SIG-M5 treated with dmso at 0.1 percent for 504 hours (cell line): ENCODE measurements around the gene SLC46A1.
"Not testable (repeated sequence)": the region's sequence is repeated elsewhere in the genome, so short reads cannot be mapped to it uniquely, and the experiment has no call there.

Experiments used
- DNase-seq: peaks from one replicate; lab custom pipeline; 2025; ENCODE audit not compliant: unreplicated experiment; lab: John Stamatoyannopoulos, UW

The SLC46A1 gene

DNA sequence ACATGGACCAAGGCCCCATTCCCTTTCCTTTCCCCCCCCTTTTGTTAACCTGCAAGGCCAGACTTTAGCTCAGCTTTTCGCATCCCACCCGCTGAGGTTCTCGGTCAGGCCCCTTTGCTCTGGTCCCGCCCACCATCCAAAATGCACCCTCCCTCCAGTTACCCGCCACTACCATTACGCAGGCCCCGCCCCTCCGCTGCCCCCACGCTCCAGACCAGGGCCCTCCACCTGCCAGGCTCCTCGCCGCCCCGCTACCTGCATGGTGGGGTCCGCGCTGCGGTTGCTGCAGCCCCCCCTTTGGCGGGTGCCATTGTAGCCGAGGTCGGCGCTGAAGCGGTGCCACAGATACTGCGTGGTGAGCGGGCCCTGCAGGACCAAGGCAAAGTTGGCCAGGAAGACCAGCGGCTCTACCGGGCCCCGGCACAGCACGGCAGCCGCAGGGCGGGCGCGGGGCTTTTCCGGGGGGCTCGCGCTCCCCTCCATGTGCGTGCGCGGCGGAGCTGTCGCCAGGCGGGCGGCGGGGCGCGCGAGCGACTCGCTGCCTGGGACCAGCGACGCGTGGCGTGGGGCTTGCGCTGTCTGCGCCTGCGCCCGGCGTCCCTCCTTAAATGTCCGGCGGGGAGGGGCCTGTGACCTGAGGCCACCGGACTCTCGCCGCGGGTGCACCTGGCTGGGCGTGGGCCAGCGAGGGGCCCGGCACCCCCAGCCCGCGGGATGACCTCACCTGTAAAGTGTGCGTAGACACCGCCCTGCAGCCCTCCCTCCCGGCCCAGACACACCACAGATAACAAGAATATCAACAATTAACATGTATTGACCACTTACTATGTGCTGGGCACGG, at the start of gene SLC46A1:
TSS of gene SLC46A1 (minus strand) at position 581 of the 841 bp plus-strand sequence. CDS start at position 483, 98 bp downstream.
- DNase-seq: peak; percentile 39

DNA sequence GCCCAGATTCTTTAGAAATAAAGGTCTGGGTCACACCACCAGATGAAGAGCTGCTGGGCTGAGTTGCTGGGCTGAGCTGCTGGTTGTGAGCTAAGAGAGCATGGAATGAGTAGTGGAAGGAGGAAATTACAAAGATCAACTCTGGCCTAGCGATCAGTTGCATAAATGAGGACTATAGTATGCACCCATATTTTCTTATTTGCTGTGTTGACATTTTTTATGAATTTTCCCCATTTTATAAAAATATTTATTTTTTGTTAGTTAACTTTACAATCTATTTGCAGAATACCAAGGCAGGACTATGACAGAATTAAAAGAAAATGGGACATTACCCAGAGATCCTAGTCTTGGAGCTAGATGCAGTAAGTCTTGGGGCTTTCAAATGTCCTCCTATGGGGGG, 43.8 kb upstream of the SLC46A1 start:
- DNase-seq: no peak

DNA sequence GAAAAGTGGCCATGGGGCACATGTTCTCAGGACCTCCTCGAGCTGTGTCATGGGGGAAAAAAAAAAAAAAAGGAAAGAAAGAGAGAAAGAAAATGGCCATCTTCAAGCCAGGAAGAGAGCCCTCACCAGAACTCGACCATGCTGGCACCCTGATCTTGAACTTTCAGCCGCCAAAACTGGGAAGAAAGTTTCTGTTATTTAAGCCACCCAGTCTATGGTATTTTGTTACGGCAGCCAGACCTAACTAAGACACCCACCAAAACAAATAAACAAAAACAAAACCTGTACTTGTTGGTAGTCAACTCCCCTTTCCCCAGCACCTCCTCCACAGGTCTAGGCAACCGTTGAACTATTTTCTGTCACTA, 41.4 kb upstream of the SLC46A1 start:
- no peak for DNase-seq

DNA sequence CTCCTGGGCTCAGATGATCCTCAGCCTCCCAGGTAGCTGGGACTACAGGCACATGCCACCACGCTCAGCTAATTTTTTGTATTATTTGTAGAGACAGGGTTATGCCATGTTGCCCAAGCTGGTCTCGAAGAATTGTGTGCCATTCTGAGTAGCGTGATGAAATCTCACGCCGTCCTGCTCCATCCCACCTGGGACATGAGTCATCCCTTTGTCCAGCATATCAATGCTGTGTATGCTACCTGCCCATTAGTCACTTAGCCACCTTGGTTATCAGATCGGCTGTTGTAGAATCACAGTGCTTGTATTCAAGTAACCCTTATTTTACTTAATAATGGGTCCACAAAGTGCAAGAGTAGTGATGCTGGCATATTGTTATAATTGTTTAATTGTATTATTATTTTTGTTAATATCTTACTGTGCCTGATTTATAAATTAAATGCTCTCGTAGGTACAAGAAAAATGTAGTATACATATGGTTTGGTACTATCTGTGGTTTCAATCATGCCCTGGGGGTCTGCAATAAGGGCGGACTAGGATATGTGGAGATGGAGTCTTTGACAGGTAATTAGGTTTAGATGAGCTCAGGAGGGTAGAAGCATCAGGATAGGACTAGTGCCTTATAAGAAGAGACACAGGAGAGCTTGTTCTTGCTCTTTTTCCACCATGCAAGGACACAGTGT, 40.8 kb upstream of the SLC46A1 start:
- no peak for DNase-seq

DNA sequence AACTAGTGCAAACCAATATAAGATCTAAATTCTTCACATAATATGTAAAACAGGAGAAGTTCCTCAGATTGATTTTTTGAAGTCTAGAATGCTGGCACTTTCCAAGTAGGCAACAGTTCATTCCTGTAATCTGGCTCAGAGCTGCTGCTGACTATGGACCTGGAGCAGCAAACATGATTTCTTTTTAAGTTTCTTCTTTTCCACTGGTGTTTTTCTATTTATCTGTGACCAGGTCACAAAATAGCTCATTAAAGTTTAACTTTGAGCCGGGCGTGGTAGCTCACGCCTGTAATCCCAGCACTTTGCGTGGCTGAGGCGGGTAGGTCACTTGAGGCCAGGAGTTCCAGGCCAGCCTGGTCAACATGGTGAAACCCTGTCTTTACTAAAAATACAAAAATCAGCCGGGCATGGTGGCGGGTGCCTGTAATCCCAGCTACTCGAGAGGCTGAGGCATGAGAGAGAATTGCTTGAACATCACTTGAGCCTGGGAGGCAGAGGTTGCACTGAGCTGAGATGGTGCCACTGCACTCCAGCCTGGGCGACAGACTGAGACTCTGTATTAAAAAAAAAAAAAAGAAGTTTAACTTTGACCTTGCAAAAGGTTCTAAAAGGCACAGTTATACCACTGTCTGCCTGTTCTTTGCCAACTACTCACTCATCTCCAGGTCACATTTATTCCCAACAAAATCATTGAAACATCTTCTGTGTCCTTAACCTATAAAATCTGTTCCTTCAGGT, 38.1 kb upstream of the SLC46A1 start:
- DNase-seq: no peak

DNA sequence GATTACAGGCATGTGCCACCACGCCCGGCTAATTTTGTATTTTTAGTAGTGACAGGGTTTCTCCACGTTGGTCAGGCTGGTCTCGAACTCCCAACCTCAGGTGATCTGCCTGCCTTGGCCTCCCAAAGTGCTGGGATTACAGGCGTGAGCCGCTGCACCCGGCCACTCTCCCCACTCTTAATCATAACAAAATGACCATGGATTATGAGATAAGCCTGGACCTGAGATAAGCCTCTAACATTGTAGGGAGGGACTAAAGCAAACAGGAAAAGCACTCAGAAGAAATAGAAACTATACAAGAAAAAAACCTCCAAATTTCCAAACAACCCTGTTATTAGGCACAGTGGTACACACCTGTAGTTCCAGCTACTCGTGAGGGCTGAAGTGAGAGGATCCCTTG, 28.3 kb upstream of the SLC46A1 start:
- not testable (repeated sequence) for DNase-seq

DNA sequence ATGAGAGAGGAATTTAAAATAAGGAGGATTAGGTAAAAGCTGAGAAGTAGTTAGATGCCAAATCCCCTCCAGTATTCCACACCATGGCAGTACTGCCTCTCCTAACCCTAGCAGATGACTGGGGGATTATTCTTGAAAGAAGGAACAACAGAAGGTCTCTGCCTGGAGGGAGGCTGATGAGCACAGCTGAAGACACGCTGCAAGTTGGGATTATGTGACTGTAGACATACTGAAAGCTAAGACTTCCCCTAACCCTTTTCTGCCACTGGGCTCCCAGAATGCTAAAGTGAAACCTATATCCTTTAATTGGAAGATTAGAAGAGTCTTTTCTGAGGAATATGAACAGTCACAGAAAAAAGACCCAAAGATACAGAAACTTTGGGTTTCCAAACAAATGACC, 27.7 kb upstream of the SLC46A1 start:
- DNase-seq: no peak

DNA sequence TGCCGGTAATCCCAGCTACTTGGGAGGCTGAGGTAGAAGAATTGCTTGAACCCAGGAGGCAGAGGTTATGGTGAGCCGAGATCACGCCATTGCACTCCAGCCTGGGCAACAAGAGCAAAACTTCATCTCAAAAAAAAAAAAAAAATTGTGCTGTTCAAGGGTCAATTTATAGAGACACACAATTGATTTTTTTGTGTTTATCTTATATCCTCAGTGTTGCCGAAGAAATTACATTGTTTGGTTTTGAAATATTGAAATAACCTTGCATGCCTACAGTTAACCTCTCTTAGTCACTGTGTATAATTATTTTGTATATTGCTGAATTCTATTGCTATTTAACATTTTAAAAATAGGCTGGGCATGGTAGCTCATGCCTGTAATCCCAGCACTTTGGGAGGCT, 22.0 kb upstream of the SLC46A1 start:
- not testable (repeated sequence) for DNase-seq

DNA sequence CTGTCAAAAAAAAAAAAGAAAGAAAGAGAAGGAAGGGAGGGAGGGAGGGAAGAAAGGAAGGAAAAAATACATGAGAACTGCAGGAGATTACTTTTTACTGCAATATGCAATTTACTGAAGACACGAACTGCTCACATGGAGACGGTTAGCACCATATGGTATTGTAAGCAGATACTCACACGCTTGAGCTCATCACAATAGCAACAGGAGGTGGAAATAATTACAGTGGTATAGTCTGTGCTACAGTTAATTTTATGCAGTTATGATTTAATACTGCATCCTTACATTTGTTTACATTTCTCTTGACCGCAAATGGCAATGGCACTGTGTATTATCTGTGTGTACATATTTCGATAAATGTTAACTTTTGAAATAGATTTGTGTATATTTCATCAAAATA, 21.4 kb upstream of the SLC46A1 start:
- DNase-seq: no peak

DNA sequence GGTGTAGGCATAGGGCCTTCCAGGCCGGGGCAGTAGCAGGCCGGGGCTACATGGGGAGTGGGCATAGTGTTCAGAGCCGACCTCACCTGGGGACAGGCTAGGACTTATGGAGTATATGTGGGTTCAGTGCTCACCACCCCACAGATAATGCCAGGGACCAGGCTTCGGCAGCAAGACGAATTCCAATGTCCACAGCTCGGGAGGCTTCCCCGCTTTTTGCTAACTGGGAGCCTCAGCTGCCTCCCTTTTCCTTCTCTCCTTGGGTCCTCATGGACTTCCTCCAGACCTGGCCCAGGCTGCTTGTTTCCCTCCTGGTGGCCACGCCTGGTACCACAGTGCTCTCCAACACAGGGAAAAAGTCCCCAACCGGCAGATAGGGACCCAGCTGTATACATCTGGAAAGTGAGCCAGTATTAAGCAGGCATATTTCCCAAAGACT, 20.1 kb upstream of the SLC46A1 start:
- DNase-seq: no peak

DNA sequence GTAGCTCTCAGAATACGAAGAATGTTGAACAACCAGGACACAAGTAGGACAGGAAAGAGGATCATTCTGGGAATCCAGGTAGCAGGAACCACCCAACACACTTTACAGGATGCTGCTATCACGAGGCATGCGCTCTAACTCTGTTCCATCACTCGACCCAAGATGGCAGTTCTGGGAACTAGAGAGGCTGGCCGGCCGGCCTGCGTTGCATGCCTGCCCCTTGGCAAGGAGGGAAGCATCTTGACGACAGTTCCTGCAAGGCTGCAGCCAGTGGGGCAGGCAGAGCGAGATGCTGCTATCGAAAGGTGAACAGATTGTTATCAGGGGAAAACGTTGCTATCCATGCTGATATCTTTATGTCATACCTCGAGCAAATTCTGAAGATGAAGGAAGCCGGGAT, 19.2 kb upstream of the SLC46A1 start:
- no peak for DNase-seq

DNA sequence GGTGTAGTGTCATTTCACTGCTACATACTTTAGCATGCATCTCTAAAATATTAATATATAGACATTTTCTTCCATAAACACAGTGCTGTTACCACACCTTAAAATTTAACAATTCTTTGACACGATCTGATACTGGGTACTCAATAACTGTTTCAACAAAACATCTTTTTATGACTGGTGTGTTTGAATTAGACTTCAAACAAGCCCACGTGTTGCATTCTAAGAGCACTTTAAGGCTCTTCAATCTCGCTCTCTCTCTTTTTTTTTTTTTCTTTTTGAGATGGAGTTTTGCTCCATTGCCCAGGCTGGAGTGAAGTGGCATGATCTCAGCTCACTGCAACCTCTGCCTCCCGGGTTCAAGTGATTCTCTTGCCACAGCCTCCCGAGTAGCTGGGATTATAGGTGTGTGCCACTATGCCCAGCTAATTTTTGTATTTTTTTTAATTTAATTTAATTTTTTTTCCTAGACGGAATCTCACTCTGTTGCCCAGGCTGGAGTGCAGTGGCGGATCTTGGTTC, 15.8 kb upstream of the SLC46A1 start:
- no peak for DNase-seq

DNA sequence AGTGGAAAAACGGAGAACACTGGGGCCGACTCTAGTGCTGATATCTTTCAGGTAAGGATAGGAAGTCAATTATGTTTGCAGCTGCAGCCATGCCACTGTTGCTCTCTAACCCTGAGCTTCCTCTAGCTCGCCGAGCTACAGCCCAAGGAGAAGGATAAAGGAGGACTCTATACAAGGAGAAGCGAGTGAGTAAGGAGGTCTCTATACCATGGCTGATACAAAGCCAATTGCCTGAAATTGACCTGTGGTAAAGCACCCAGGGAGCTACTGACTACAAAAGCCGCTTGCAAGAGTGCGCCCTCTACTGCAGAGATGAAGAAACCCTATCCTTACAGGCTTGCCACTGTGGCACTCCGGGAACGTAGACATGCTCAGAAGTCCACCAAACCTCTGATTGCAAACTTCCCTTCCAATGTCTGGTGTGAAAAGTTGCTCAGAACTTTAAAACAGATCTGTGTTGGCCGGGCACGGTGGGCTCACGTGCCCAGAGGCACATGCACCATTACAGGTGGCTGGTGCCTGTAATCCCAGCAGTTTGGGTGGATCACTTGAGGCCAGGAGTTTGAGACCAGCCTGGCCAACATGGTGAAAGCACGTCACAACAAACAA, 10.8 kb upstream of the SLC46A1 start:
- DNase-seq: peak; percentile 83

DNA sequence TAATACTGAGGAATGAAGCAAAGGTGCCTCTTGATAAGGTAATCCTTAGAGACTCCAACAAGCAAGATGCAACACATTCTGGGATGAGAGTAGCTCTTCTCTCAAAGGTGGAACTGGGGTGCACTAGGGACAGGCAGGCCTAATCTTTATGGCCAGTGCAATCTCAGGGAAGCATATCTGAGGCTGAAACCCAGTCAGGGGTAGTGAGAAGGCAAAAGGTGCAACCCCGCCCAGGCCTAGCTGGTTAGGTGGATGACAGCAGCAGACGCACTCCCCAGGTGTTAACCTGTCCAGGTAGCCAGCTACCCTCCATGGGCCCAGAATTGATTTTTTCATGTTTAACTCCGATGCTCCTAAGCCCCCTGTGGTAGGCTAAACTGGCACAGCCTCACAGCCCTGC, 9.9 kb upstream of the SLC46A1 start:
- no peak for DNase-seq

DNA sequence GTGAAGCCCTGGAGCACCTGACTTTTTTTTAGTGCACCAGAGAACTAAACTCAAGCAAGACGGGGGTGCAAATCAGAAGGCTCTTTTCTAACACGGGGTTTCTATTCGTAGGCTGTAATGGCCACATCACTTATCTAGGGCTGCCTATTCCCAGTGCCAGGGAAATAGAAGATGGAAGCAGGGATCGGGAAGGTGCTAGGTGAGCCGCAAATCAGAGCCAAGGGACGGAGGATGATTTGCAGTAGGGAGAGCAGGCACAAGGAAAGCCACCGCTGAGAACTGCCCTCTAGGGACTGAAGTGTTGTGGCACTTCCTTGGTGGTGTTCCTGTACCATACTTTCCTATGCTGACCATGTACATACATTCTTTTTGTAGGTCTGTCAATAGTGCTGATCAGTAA, 7.8 kb upstream of the SLC46A1 start:
- no peak for DNase-seq

DNA sequence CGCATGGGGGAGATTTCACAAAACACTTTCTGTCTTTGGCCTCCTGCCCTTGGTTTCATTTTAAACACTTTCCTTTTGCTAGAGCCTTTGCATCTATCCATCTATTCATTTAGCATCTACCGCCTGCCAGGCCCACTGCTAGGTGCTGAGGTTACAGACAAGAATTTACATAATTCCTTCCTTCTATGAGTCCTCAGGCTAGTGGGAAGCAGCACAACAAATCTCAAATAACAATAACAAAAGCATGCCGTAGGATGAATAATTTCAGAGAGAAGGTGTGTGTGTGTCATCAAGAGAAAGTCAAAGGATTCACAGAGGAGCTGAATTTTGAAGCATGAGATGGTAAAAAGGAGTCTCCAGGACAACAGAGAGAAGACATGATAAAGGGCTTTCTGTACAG, 6.1 kb upstream of the SLC46A1 start:
- no peak for DNase-seq

DNA sequence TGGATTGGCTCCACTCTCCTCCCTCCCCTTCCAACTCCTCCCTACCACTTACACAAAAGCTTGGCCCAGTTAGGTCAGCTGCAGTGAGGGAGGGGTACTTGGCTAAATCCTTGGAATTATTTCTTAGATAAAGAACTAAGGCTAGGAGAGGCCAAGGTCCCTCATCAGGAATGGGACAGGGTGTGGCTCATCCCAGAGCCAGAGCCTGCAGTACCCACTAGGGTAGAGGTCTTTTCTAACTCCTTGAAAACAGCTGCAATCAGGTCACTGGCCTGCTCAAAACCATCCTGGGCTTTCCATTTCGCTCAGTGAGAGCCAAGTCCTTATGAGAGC, 1.9 kb upstream of the SLC46A1 start:
- DNase-seq: no peak

DNA sequence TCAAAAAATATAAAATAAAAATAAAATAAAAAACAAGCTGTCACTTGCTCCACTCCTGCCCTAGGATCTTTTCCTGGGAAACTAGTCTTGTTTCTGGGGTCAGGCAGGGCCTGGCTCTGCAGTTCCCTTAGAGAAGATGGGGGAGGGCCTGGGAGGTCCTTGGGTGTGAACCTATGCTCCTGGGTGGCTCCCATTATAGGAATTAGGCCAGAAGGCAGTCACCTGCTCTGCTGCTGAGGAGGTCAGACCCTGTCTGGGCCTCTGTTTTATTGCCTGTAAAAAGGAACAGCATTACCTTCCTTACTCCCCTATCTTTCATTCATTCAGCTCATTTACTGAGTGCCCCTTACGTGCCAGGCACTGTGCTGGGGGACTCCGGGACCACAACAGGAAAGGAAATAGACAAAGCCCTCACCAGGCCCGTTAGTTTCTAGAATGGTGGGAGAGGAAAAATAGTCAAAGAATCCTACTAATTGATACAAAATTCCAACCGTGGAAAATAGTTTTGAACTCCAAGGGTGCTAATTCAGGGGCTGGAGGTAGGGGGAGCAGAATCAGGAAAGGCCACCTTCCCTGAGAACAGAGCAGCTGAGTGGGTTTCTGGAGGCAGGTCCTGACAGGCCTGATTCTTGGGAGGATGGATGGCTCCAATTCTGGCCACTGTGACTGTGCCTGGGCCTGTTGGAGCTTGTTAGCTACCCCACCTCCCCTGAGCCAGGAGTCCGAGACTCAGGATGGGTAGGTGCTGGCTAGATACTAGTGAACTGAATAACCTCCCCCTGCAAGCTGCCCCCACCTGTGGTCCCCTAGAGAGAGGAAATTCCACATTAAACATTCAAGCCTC, 1.3 kb upstream of the SLC46A1 start:
- DNase-seq: no peak

DNA sequence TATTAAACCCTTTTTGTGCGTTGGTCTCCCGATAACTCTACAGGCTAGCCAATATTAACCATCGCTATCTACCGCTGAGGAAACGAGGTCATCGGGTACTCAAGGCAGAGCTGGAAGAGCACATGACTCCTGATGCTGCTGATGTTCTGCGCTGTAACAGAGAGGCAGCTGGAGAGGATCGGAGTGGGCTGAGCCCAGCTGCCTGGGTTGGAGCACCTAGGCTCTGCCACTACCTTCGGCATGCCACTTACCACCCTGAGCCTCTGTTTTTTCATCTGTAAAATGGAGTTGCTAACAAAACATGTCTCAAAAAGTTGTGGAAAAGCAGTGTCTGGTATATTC, 432 bp upstream of the SLC46A1 start:
- no peak for DNase-seq

DNA sequence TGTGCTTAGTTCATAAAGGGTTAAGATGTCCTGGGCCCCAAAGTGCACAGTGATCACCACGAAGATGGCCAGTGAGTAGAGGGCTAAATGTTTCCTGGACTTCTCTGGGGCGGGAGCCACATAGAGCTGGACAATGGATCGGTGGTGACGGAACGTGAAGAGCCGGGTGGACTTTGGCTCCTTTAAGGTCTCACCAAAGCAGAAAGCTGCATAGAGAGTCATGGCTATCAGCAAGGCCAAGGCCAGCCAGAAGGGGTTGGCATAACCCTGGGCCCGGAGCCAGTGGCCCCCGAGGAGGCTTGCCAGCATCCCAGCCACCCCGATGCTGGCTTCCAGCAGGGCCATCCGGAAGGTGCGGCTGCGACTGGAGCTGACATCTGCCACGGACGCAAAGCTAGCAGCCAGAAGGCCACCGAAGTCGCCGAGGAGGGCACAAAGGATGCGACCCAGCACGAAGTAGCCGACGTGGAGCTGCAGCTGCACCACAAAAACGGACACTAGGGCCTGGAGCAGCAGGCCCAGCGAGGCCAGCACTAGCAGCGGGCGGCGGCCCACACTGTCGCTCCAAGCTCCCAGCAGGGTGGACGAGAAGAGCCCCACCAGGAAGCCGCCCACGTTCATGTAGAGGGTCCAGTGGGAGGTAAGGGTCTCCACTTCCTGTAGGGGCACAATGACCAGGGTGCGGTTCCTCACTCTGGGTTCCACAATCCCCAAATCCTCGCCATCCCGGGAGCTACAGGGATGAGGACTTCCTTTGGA, 1.0 kb downstream of the SLC46A1 start:
- DNase-seq: no peak
